ENCODE results near the gene ARHGAP18. TPM values are rescaled to one million over a fixed set of nuclear protein-coding genes. Genes with fewer than 3 reads are reported as not detected.
A peak's percentile ranks its signal among the peaks of the same experiment; 100 is the strongest.

The ARHGAP18 gene
- polyA plus RNA-seq, 1 of the 3 experiments (the other 2 are of a cell fraction) = 25.0 TPM

DNA sequence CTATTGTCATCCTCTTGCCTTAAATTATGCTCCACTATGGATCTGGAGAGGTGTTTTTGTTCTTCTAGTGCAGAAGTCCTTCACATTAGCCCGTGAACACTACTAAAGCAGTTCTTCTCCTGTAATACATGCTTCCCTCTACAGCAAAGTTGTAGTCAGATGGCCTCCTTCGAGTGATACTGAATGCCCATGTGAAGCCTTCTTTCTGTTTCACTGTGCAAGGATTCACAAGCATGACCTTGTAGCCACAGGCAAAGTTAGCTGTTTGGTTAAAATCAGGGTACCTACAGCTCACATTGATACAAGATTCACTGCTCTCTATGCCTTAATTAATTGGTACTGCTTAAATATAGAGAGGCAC, 47.6 kb downstream of the ARHGAP18 start (continued):
- no peak for TF ChIP-seq NRF1 (IDR thresholded peaks at IDR 0.05; ENCODE audit: low read depth, low read length)

DNA sequence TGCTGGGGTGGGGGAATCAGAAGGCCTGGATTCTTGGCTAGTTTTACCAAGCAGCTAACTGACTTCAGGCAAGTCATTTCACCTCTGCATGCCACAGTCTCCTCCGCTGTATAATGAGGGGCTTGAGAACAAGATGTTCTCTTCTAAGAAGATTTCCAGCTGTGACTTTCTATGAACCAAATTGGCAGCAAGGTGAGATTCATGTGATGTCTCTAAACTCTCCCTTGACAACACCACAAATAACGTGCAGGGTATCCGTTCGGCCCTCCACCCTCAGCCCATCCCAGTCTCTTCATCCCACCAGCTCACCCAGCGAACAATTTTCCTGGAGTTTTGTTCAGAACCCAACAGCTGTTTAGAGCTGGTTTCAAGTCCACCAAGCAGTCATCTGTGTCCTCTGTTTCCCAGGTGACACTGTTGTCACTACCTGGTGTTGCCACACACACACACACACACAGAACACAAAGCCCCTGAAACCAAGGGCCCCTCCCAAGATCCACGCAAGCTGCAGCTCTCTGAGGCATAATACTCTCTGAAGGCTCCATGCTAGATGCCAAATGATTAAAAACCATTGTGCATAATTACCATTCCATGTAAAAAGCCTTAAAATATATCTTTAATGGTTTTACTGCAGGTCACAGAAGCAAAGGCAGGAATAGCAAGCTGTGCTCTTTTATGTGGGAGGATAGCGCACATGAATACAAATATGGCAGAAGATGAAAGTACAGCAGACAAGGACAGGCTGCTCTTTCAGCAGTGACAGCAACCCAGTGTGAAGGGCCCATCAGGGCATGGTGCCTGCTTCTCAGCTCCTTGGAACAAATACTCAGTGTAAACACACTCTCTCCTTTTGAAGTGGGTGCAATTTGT, 48.2 kb downstream of the ARHGAP18 start:
- Histone ChIP-seq H3K27me3 (ENCODE audit: insufficient read depth) (no peaks in the 10 kb centered on the region), H3K4me1 (ENCODE audit: control insufficient read depth in 1 of 2, insufficient read depth in 2 of 2, low read depth in 1 of 2, low read length in 1 of 2) (peaks cover 2 to 43% of the 10 kb centered on the region in 2 experiments; a peak in 3 of 4 replicates), H3K4me3 (ENCODE audit: low read depth in 2 of 2, low read length in 1 of 2) (no peak overlapping the region), H3K9me2 (no peaks in the 10 kb centered on the region), H3K4me2 (no peak overlapping the region), H3K36me3 (replicated peaks in 1 of 2; ENCODE audit: control insufficient read depth in 1 of 2, insufficient read depth in 2 of 2, low read length in 1 of 2) (peaks cover 0 to 33% of the 10 kb centered on the region in 2 experiments), H3K9ac (no peak overlapping the region), H3F3A (replicated peaks; ENCODE audit: insufficient read depth) (peaks cover 27% of the 10 kb centered on the region), H3K9me3 (no peaks in the 10 kb centered on the region), H4K20me1 (ENCODE audit: insufficient read depth) (peaks cover 4% of the 10 kb centered on the region; the same call in 1 of the 2 replicates), H3K79me2 (ENCODE audit: insufficient read depth) (peaks cover 98% of the 10 kb centered on the region), H3K27ac (ENCODE audit: low read depth in 2 of 2, low read length in 1 of 2) (peak overlapping the region; percentile 31 to 39; a peak in 2 of 4 replicates), H2AFZ (ENCODE audit: low read depth) (no peak overlapping the region)
- POLR2A ChIA-PET = no interaction called here
- TF ChIP-seq RFX5 (IDR thresholded peaks at IDR 0.05; ENCODE audit: low read length) = no peak
- no peak for TF ChIP-seq SIN3A (IDR thresholded peaks at IDR 0.05; ENCODE audit: borderline replicate concordance, low read depth, low read length)
- TF ChIP-seq, protein P1, sequence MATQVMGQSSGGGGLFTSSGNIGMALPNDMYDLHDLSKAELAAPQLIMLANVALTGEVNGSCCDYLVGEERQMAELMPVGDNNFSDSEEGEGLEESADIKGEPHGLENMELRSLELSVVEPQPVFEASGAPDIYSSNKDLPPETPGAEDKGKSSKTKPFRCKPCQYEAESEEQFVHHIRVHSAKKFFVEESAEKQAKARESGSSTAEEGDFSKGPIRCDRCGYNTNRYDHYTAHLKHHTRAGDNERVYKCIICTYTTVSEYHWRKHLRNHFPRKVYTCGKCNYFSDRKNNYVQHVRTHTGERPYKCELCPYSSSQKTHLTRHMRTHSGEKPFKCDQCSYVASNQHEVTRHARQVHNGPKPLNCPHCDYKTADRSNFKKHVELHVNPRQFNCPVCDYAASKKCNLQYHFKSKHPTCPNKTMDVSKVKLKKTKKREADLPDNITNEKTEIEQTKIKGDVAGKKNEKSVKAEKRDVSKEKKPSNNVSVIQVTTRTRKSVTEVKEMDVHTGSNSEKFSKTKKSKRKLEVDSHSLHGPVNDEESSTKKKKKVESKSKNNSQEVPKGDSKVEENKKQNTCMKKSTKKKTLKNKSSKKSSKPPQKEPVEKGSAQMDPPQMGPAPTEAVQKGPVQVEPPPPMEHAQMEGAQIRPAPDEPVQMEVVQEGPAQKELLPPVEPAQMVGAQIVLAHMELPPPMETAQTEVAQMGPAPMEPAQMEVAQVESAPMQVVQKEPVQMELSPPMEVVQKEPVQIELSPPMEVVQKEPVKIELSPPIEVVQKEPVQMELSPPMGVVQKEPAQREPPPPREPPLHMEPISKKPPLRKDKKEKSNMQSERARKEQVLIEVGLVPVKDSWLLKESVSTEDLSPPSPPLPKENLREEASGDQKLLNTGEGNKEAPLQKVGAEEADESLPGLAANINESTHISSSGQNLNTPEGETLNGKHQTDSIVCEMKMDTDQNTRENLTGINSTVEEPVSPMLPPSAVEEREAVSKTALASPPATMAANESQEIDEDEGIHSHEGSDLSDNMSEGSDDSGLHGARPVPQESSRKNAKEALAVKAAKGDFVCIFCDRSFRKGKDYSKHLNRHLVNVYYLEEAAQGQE (IDR thresholded peaks at IDR 0.05; ENCODE audit: low read depth, low read length) = 0 out of 2 replicates have a peak, but pooled peaks have one; percentile 54
- TF ChIP-seq RCOR1 (IDR thresholded peaks at IDR 0.05; ENCODE audit: low read length) = no peak
- TF ChIP-seq POLR2AphosphoS5 (IDR thresholded peaks at IDR 0.05; ENCODE audit: low read depth, low read length) = no peak
- DNase-seq = no peak
- CTCF ChIA-PET = no interaction called here
- WGBS (ENCODE audit: low lambda C conversion rate) = 92% methylated on average over 7 of the region's 7 CpGs

DNA sequence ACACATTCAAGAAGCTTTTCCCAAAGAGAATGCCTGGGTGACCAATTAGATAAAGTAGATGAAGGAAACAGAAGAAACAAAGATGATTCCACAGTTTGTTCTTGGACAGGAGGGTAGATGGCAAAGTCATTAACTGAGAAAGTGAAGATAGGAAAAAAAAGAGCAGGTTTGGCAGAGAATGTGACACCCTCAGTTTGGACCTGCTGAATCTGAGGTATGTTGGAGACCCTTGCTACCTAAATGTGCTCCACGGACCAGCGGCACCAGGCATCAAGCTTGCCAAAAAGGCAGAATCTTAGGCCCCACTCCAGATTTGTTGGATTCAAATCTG, 49.7 kb downstream of the ARHGAP18 start:
- no peaks in the 10 kb centered on the region for H3K9me3 ChIP-seq
- H3K4me2 ChIP-seq = peak overlapping the region; percentile 67
- DNase-seq = no peak
- WGBS (ENCODE audit: low lambda C conversion rate) = 62% methylated on average over 2 of the region's 2 CpGs
- peaks cover 0 to 47% of the 10 kb centered on the region in 2 experiments; a peak in 2 of 4 replicates for H3K4me1 ChIP-seq (ENCODE audit: control insufficient read depth in 1 of 2, insufficient read depth in 2 of 2, low read depth in 1 of 2, low read length in 1 of 2)
- peak overlapping the region; percentile 43 to 67; a peak in 3 of 4 replicates for H3K27ac ChIP-seq (ENCODE audit: low read depth in 2 of 2, low read length in 1 of 2)
- no peaks in the 10 kb centered on the region for H3K9me2 ChIP-seq
- peak overlapping the region; percentile 29 to 35; a peak in 3 of 4 replicates for H3K4me3 ChIP-seq (ENCODE audit: low read depth in 2 of 2, low read length in 1 of 2)
- peaks cover 4% of the 10 kb centered on the region; the same call in 1 of the 2 replicates for H4K20me1 ChIP-seq (ENCODE audit: insufficient read depth)
- peaks cover 98% of the 10 kb centered on the region for H3K79me2 ChIP-seq (ENCODE audit: insufficient read depth)
- CTCF ChIA-PET = no interaction called here
- no peaks in the 10 kb centered on the region for H3K27me3 ChIP-seq (ENCODE audit: insufficient read depth)
- peaks cover 23% of the 10 kb centered on the region for H3F3A ChIP-seq (replicated peaks; ENCODE audit: insufficient read depth)
- POLR2A ChIA-PET = no interaction called here
- H3K9ac ChIP-seq = peak overlapping the region; percentile 50
- no peak overlapping the region for H2AFZ ChIP-seq (ENCODE audit: low read depth)
- H3K36me3 ChIP-seq (replicated peaks in 1 of 2; ENCODE audit: control insufficient read depth in 1 of 2, insufficient read depth in 2 of 2, low read length in 1 of 2) = peaks cover 0 to 38% of the 10 kb centered on the region in 2 experiments
- TF ChIP-seq RAD21 (IDR thresholded peaks at IDR 0.05; ENCODE audit: low read length) = no peak
- TF ChIP-seq, protein P2, sequence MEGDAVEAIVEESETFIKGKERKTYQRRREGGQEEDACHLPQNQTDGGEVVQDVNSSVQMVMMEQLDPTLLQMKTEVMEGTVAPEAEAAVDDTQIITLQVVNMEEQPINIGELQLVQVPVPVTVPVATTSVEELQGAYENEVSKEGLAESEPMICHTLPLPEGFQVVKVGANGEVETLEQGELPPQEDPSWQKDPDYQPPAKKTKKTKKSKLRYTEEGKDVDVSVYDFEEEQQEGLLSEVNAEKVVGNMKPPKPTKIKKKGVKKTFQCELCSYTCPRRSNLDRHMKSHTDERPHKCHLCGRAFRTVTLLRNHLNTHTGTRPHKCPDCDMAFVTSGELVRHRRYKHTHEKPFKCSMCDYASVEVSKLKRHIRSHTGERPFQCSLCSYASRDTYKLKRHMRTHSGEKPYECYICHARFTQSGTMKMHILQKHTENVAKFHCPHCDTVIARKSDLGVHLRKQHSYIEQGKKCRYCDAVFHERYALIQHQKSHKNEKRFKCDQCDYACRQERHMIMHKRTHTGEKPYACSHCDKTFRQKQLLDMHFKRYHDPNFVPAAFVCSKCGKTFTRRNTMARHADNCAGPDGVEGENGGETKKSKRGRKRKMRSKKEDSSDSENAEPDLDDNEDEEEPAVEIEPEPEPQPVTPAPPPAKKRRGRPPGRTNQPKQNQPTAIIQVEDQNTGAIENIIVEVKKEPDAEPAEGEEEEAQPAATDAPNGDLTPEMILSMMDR (IDR thresholded peaks at IDR 0.05) = no peak
- TF ChIP-seq GABPA (IDR thresholded peaks at IDR 0.05; ENCODE audit: low read depth) = no peak
- TF ChIP-seq NRF1 (IDR thresholded peaks at IDR 0.05; ENCODE audit: low read depth, low read length) = no peak
- TF ChIP-seq SIN3A (IDR thresholded peaks at IDR 0.05; ENCODE audit: borderline replicate concordance, low read depth, low read length) = no peak
- no peak for TF ChIP-seq TCF12 (IDR thresholded peaks at IDR 0.05)
- no peak for TF ChIP-seq FOXM1 (IDR thresholded peaks at IDR 0.05; ENCODE audit: low read depth)
- TF ChIP-seq, protein P3, sequence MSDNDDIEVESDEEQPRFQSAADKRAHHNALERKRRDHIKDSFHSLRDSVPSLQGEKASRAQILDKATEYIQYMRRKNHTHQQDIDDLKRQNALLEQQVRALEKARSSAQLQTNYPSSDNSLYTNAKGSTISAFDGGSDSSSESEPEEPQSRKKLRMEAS (IDR thresholded peaks at IDR 0.05; ENCODE audit: low read depth) = no peak
- TF ChIP-seq, protein P4, sequence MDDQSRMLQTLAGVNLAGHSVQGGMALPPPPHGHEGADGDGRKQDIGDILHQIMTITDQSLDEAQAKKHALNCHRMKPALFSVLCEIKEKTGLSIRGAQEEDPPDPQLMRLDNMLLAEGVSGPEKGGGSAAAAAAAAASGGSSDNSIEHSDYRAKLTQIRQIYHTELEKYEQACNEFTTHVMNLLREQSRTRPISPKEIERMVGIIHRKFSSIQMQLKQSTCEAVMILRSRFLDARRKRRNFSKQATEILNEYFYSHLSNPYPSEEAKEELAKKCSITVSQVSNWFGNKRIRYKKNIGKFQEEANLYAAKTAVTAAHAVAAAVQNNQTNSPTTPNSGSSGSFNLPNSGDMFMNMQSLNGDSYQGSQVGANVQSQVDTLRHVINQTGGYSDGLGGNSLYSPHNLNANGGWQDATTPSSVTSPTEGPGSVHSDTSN (IDR thresholded peaks at IDR 0.05) = no peak
- TF ChIP-seq FOXJ3 (CRISPR knock-in tag; IDR thresholded peaks at IDR 0.05) = no peak
- TF ChIP-seq SMC3 (IDR thresholded peaks at IDR 0.05; ENCODE audit: low read depth, low read length) = no peak
- no peak for TF ChIP-seq TEAD4 (IDR thresholded peaks at IDR 0.05; ENCODE audit: borderline replicate concordance, insufficient read depth)
- no peak for TF ChIP-seq POLR2AphosphoS5 (IDR thresholded peaks at IDR 0.05; ENCODE audit: low read depth, low read length)
- TF ChIP-seq ELF1 (IDR thresholded peaks at IDR 0.05) = no peak
- TF ChIP-seq RXRA (IDR thresholded peaks at IDR 0.05; ENCODE audit: borderline replicate concordance, low read depth) = no peak
- TF ChIP-seq YY1 (IDR thresholded peaks at IDR 0.05; ENCODE audit: low read depth) = no peak

All from SK-N-SH (cell line).